ENCODE data around the gene MAD2L2.

GRCh38 chr1:11682287-11682771 is 1.4 kb upstream of the MAD2L2 start:
- TF ChIP-seq CTCF (IDR thresholded peaks at IDR 0.05) (no peak), POLR2A (IDR thresholded peaks at IDR 0.05) (no peak), EP300 (IDR thresholded peaks at IDR 0.05) (no peak), POLR2AphosphoS5 (IDR thresholded peaks at IDR 0.05) (no peak)
